HepG2 (cell line): ENCODE data around the gene TTLL7. TPM values are rescaled to one million over a fixed set of nuclear protein-coding genes. Genes with fewer than 3 reads are reported as not detected.

Experiments used
- ATAC-seq: fragments of 200-7000 bp; cut with Tn5 transposase; 3 replicates; pipeline ENCODE4 v1.9.1; 2020; ENCODE audit warnings: mild to moderate bottlenecking, moderate library complexity
- BruUV-seq: library from RNA; stranded (reverse); fragments of 400-500 nt; replicated peaks from 2 replicates; lab custom pipeline; 2021; lab: Mats Ljungman, UMichigan
- CTCF ChIA-PET: fragments of 300-600 bp; formaldehyde crosslinking; extraction: SDS; loops from one replicate; lab custom pipeline; 2021; ENCODE audit warnings: low total read pairs, inconsistent platforms, low intra/inter-chr PET ratio; lab: Yijun Ruan, JAX
- POLR2A ChIA-PET: fragments of 350-600 bp; sonication (Branson Sonifier 250); formaldehyde crosslinking; loops from one replicate; lab custom pipeline; 2020; ENCODE audit warnings: antibody characterized with exemption, inconsistent platforms; lab: Yijun Ruan, JAX
- DNase-seq: peaks from one replicate; pipeline ENCODE4 v3.0.0-alpha.2; 2015; ENCODE audit warnings: low spot score
- FAIRE-seq: peaks from 3 replicates; lab custom pipeline; 2011; peaks lifted over from hg19 to GRCh38; lab: Jason Lieb, UNC
- H2AFZ ChIP-seq: one replicate; pipeline ENCODE4 v1.6.1; 2011; ENCODE audit warnings: low read length, inconsistent platforms
- H3K27ac ChIP-seq: fragments of 300-600 bp; 3 replicates; pipeline ENCODE4 v1.8.0; 2011; ENCODE audit warnings: mixed run types, mild to moderate bottlenecking, mixed read lengths, low read length, inconsistent platforms; ENCODE audit not compliant: insufficient read depth; ENCODE audit errors: extremely low read length
- H3K27me3 ChIP-seq, 2 experiments: fragments of 200-600 bp in 1 of 2; 2 replicates in 1 of 2; 3 replicates in 1 of 2; pipeline versions ENCODE4 v1.6.0 to v1.8.0; 2011; ENCODE audit warnings: low read length in 2 of 2, mild to moderate bottlenecking in 2 of 2, moderate library complexity in 2 of 2, inconsistent platforms in 1 of 2; ENCODE audit not compliant: insufficient read depth in 2 of 2, control insufficient read depth in 1 of 2
- H3K36me3 ChIP-seq, 2 experiments: fragments of 200-600 bp in 1 of 2; replicated peaks in 1 of 2; 2 replicates in 1 of 2; 3 replicates in 1 of 2; pipeline versions ENCODE4 v1.5.1 to v1.8.0; 2011; ENCODE audit warnings: low read length in 2 of 2, inconsistent platforms in 1 of 2; ENCODE audit not compliant: insufficient read depth in 2 of 2, control insufficient read depth in 1 of 2
- H3K4me1 ChIP-seq: 2 replicates; pipeline ENCODE4 v1.5.1; 2012; ENCODE audit warnings: low read length, inconsistent platforms; ENCODE audit not compliant: insufficient read depth
- H3K4me2 ChIP-seq: 2 replicates; pipeline ENCODE4 v1.6.0; 2011; ENCODE audit warnings: low read depth, low read length, inconsistent platforms
- H3K4me3 ChIP-seq, 3 experiments: fragments of 200-600 bp in 1 of 3; sonication (generic), shearing (Covaris generic) in 1 of 3; replicated peaks in 1 of 3; 2 replicates each; pipeline ENCODE4 v1.5.1; 2011 to 2016; ENCODE audit warnings: low read length in 3 of 3, inconsistent platforms in 2 of 3, low read depth in 2 of 3, mild to moderate bottlenecking in 2 of 3, control low read depth in 1 of 3, mixed read lengths in 1 of 3; ENCODE audit not compliant: insufficient read depth in 1 of 3
- H3K79me2 ChIP-seq: one replicate; pipeline ENCODE4 v1.6.1; 2011; ENCODE audit warnings: low read length, inconsistent platforms; ENCODE audit not compliant: insufficient read depth
- H3K9ac ChIP-seq: 2 replicates; pipeline ENCODE4 v1.6.0; 2011; ENCODE audit warnings: mild to moderate bottlenecking, low read depth, low read length, inconsistent platforms; ENCODE audit not compliant: insufficient read depth
- H3K9me3 ChIP-seq: 2 replicates; pipeline ENCODE4 v1.5.1; 2012; ENCODE audit warnings: mild to moderate bottlenecking, low read length
- H4K20me1 ChIP-seq: 2 replicates; pipeline ENCODE4 v1.6.0; 2011; ENCODE audit warnings: inconsistent platforms, mild to moderate bottlenecking, low read length, moderate library complexity; ENCODE audit not compliant: insufficient read depth
- CEBPB ChIP-seq: IDR thresholded peaks from 2 replicates; pipeline ENCODE4 v1.6.1; 2011; ENCODE audit warnings: low read depth, low read length, improper control_type of control experiment, borderline replicate concordance
- HNRNPL ChIP-seq: fragments of 200-400 bp; formaldehyde crosslinking; IDR thresholded peaks from 2 replicates; pipeline ENCODE4 v1.6.1; 2017; ENCODE audit warnings: mild to moderate bottlenecking, low read depth, low read length
- MLLT10 ChIP-seq: sonication (generic); formaldehyde crosslinking; IDR thresholded peaks from 2 replicates; pipeline ENCODE4 v1.4.0; 2020; ENCODE audit warnings: missing genetic modification reagents
- ZNF160 ChIP-seq: sonication (generic); formaldehyde crosslinking; IDR thresholded peaks from 2 replicates; pipeline ENCODE4 v1.8.0; 2022; ENCODE audit warnings: mild to moderate bottlenecking, inconsistent platforms, missing genetic modification reagents
- ZNF552 ChIP-seq: sonication (generic); formaldehyde crosslinking; IDR thresholded peaks from 2 replicates; pipeline ENCODE4 v1.9.0; 2022; ENCODE audit warnings: missing genetic modification reagents, mild to moderate bottlenecking, borderline replicate concordance
- WGBS: methylation state at CpG from one replicate; pipeline ENCODE4 v1.1.6; 2017; ENCODE audit warnings: low lambda C conversion rate; 5-methylcytosine and 5-hydroxymethylcytosine counted together
- in situ Hi-C: cut with HindIII; loops from 2 replicates; pipeline ENCODE4 v1.10.0; 2017; ENCODE audit warnings: low pct_unique_long_range_greater_than_20kb; ENCODE audit not compliant: extremely low pct_ligation_motif_present
- intact Hi-C: fragments of 100-400 bp; cut with micrococcal nuclease; formaldehyde crosslinking; loops from one replicate; pipeline ENCODE4 v1.10.0; 2022; ENCODE audit not compliant: unreplicated experiment
- polyA plus RNA-seq, 8 experiments: library from polyadenylated mRNA; depleted of rRNA in 3 of 8; stranded (reverse) in 7 of 8; unstranded in 1 of 8; fragments of >200 nt; fragmentation: Illumina TruSeq in 4 of 8; extraction: Trizol in 4 of 8; gene quantifications; 2 replicates each; pipeline versions ENCODE4 v1.2.1 to v1.2.3, GENCODE V29; 2011 to 2016; ENCODE audit warnings: low read depth in 4 of 8, missing spikeins in 1 of 8, mixed read lengths in 1 of 8; ENCODE audit not compliant: insufficient read depth in 1 of 8
- total RNA-seq, 5 experiments: library from RNA; depleted of rRNA; stranded (reverse); fragments of >200 nt; fragmentation: Illumina TruSeq; extraction: Trizol; gene quantifications; 2 replicates each; pipeline ENCODE4 v1.2.3, GENCODE V29; 2016; ENCODE audit warnings: low read depth in 1 of 5
- TF ChIP-seq, protein P1 (sequence below): sonication (generic); formaldehyde crosslinking; IDR thresholded peaks from 2 replicates; pipeline ENCODE4 v1.5.0; 2020; ENCODE audit warnings: missing genetic modification reagents

Gene TTLL7
- total and polyA plus RNA-seq, 2 of the 13 experiments (the other 11 are each of a cell fraction or from before 2014, with no cell fraction given): 0.07 to 0.22 TPM

DNA sequence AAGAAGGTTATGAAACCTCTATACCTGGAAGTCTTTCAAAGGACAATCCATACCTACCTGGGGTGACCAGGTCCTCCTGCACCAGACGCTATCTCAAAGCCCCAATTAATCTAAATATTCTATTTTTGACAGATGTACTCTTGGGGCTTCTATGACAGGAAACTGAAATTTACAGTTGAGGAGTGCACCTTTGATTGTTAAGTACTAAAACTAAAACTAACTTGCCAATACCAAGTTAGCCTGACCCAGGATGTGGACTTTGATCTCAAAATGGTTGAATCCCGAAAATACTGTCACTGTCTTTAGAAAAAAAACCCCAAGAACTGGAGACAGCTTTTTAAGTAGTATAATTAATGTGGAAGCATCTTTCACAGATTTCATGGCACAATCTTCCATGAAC lies 162.4 kb downstream of the TTLL7 start (continued):
- TF ChIP-seq, protein P1, sequence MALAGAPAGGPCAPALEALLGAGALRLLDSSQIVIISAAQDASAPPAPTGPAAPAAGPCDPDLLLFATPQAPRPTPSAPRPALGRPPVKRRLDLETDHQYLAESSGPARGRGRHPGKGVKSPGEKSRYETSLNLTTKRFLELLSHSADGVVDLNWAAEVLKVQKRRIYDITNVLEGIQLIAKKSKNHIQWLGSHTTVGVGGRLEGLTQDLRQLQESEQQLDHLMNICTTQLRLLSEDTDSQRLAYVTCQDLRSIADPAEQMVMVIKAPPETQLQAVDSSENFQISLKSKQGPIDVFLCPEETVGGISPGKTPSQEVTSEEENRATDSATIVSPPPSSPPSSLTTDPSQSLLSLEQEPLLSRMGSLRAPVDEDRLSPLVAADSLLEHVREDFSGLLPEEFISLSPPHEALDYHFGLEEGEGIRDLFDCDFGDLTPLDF (CRISPR knock-in tag): no peak
- TF ChIP-seq ZNF160: no peak
- no peak for TF ChIP-seq ZNF552
- TF ChIP-seq HNRNPL: no peak

- in situ Hi-C loops: no loop called here
- H3K4me1 ChIP-seq: no peaks in the 10 kb centered on the region
- peaks cover 40% of the 10 kb centered on the region for H3K9me3 ChIP-seq
- no peak overlapping the region for H3K4me2 ChIP-seq
- no peaks in the 10 kb centered on the region for H3K36me3 ChIP-seq
- no peak for FAIRE-seq
- no peak overlapping the region for H3K9ac ChIP-seq
- TF ChIP-seq MLLT10 (no peak), CEBPB (peak; percentile 73)
- CTCF ChIA-PET: no interaction called here
- H3K27me3 ChIP-seq: no peaks in the 10 kb centered on the region
- no TSS peak for BruUV-seq
- no peak for ATAC-seq
- POLR2A ChIA-PET: no interaction called here
- no peak overlapping the region for H3K27ac ChIP-seq
- DNase-seq: no peak
- intact Hi-C loops: no loop called here
- H3K4me3 ChIP-seq: no peak overlapping the region
- 84% methylated on average over 4 of the region's 4 CpGs for WGBS
- no peaks in the 10 kb centered on the region for H4K20me1 ChIP-seq
- no peak overlapping the region for H2AFZ ChIP-seq
- no peaks in the 10 kb centered on the region for H3K79me2 ChIP-seq
These were observed 164.2 kb downstream of the TTLL7 start for GRCh38 chr1:83834621-83835264.
